GM19238 (cell line): ENCODE data around the gene COMMD1.
A peak's percentile ranks its signal among the peaks of the same experiment; 100 is the strongest.
"Not testable (repeated sequence)": the region's sequence is repeated elsewhere in the genome, so short reads cannot be mapped to it uniquely, and the experiment has no call there.

Source experiments
- DNase-seq: peaks from one replicate; pipeline ENCODE4 v3.0.0; 2011; ENCODE audit warnings: low spot score; ENCODE audit not compliant: insufficient read length

The COMMD1 gene

DNA sequence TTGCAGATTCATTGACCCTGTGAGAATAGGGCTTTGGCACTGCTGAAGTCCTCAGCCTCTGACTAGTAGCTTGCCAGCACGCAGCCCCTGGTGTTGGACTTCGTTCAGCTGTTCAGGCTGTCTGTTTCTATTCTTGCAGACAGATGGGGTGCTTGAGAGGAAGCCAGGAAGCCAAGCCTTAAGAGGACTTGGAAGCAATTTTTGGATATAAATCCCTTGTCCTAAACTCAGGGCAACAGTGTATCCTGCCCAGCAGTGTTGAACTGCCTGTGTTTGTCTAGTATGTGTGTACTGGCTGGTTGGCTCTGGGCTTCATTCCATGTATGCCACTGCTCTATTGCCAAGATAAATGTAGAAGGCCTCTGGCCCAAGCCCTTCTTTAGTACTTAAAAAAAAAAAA, 108.6 kb downstream of the COMMD1 start:
- DNase-seq: no peak

DNA sequence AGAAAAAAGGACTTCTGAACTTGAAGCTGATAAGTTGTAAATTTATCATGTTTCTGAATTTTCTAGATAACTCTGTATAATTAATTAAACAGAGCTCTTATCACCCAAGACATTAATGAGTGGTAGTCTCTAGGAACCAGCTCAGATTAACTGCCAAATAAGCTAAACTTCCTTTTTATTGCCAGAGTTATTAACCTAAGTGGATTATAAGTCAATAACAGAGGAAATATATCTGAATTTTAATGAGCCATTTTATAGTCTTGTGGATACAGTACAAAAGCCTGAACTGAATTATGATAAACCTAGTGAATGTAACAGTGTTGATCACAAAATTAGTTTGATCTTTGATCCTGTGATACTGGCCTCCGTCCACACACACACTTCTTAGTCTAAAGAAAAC, 111.5 kb downstream of the COMMD1 start:
- no peak for DNase-seq

DNA sequence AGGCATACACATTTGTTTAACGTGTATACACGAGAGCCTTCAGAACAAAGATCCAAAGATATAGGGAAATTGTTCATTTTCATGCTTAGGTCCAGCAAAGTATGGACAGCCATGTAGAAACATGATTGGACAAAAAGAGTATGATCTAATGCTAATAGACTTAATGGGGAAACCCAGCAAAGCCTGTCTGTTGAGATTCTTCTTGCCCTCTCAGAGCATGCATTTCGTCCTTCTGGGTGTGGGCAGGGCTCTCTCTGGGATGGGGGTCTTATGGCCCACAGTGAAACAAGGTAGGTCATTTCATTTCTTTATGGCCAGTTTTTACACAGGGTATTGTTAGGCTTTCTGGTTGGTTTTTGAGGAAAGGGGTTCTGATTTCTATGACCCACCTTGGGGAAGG, 124.4 kb downstream of the COMMD1 start:
- no peak for DNase-seq

DNA sequence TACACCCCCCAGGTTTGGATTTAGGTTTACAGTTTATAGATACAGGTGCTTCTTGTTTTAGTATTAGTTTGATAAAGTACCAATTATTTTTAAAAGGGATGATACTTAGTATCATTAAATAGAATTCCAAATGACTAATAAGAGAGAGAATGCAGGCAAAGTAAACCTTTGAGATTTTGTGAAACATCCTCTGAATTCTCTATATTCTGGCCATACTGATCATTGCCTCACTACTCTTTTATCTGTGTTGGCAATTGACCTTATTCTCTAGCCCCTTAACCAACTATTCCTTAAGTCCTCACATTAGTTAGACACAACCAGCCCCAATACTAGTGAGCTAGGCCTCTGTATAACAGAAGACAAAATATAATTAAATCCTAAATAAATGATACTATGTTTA, 125.4 kb downstream of the COMMD1 start:
- no peak for DNase-seq

DNA sequence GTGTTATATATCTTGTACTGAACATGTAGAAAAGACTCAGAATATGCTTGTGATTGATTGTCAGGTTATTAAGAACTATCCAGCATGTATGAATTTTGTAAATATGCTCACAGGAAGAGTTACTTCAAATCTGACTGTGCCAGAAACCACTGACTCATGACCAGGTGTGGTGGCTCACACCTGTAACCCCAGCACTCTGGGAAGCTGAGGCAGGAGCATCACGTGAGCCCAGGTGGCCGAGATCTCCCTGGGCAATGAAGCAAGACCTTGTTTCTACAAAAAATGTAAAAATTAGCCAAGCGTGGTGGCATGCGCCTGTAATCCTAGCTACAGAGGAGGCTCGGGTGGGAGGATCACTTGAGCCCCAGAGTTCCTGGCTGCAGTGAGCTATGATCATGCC, 126.6 kb downstream of the COMMD1 start:
- DNase-seq: no peak

DNA sequence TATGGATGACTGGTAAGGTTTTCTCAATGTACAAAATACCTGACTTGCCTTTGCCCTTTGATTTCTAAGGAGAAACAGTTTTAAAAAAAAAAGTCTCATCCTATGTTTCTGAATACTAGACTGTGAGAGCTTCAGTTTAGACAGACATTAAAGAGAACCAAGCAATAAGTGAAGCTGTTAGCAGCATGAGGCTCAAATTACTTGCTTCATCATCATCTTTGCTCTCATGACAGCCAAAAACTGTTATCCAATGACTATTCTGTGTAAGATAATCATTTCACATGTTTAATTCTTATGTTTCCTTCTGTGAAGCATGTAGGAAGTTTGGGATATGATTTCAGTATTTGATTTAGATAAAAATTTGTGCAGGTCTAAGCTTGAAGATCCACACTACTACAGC, 129.2 kb downstream of the COMMD1 start:
- DNase-seq: no peak

DNA sequence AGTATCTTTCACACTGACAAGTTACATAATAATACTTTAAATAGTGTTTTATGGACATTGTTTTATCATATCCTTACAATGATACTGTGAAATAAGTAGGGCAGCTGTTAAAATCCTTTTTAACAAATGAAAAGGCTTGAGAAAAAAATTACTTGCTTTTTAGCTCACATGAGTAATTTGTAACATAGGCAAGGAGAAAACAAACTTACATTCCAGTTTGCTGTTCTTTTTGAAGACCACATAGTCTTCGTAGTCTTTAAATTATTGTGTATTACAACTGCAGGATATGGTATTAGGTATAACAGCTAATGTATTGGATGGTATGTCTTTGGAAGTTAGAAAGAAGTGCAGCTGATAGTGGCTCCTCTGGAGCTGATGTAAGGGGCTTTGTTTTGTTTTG, 130.8 kb downstream of the COMMD1 start:
- DNase-seq: no peak

DNA sequence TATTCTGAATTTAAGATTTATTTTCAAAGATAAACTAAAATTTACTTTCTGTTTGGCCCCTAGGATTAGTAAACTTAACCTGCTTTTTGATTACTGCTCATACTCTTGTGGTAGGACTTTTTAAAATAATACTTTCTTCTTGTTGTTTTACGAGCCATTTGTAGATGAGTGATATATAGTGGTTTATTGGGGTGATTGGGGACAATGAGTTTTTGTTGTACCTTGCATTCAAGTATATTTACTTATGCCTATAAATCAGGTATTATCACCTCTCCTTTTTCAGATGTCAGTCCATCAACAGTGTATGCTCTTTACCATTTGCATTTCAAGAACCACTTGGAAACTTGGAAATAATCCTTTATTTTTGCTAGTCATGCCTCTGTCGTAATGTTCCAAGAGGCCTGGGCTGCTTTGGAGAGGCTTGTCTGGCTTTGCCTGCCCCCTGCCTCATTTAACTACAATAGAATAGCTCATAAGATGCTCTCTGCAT, 131.3 kb downstream of the COMMD1 start:
- DNase-seq: no peak

DNA sequence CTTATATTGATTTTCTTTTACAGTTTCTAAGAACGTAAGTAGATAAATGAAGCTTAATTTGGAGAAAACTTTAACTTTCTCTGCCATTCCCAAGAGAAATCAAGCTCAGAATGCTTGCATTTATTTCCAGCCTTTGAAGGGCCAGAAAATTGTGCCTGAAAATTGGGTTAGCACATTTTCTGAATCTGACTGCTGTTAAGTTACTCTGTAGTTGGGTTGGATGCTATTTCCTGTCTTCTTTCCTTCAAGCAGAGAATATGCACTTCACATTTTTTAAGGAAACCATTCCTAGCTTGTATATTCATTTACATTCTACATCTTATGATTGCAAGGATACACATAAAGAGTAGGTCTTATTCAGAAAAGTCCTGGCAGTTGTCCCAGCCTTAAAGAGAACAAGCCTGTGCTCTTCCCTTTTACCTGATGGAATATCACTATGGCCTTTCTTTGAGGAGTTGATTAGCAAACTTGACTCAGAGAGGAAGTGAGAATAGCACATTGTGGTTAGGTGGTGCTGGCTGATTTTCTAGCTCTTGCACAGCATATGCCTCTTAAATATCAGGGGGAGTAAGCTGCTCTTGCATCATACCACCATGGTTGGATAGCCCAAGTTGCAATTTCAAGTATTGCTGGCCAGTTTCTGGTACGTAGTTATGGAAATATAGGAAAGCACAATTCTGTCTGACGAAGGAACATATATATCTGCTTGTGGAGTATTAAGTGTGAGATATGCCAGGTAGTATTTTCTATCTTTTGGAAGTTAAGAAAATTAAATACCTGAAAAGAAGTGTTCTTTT, 133.7 kb downstream of the COMMD1 start:
- DNase-seq: peak; percentile 69

DNA sequence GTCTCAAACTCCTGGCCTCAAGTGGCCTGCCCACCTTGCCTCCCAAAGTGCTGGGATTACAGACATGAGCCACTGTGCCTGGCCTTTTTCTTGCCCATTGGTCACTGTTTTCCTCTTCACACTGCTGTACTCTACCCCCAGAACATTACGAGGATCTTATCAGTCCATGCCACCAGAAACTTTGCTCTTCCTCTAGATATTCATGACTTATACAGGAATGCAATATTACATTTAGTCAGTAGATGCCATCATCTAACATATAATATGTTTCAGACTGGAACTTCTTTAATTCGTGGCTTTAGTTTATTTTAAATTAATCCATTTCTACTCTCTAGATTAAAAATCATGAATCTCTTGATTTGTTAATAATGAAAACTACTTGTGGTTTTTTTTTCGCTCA, 135.5 kb downstream of the COMMD1 start:
- DNase-seq: no peak

DNA sequence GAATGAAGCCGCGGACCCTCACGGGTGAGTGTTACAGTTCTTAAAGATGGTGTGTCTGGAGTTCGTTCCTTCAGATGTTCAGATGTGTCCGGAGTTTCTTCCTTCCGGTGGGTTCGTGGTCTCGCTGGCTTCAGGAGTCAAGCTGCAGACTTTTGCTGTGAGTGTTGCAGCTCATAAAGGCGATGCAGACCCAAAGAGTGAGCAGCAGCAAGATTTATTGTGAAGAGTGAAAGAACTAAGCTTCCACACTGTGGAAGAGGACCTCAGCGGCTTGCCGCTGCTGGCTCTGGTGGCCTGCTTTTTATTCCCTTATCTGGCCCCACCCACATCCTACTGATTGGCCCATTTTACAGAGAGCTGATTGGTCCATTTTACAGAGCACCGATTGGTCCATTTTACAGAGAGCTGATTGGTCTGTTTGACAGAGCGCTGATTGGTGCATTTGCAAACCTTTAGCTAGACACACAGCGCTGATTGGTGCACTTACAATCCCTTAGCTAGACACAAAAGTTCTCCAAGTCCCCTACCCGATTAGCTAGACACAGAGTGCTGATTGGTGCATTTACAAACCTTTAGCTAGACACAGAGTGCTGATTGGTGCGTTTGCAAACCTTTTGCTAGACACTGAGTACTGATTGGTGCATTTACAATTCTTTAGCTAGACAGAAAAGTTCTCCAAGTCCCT, 136.4 kb downstream of the COMMD1 start:
- DNase-seq: not testable (repeated sequence)

DNA sequence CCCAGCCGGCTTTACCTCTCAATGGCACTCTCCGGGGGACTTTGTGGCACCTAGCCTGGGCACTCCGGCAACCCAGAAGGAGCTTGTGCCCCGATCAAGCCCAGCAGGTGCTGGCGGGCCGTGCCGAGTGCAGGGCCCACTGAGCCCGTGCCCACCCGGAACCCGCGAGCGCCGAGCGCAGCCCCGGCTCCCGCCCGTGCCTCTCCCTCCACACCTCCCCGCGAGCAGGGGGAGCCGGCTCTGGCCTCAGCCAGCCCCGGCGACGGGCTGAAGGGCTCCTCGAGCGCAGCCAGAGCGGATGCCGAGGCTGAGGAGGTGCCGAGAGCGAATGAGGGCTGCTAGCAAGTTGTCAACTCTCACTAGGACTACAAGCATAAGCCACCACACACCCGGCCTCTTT, 136.9 kb downstream of the COMMD1 start:
- no peak for DNase-seq

DNA sequence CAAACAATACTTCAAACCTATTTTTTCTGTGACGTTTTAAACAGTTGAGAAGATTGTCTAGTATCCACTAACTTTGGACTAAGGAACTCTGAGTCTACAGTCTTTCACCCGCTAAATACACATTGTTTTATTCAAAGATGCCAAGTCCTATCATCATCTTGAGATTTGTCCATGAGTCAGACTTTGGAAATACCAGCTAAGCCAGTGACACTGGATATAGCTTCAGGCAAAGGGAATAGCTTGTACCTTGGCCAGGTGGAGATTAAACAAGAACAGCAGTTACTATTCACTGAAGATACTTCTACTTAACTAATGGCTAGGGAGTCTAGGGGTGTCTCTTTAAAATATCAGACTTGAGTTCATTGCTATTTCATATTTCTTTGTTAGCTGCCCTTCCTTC, 137.5 kb downstream of the COMMD1 start:
- no peak for DNase-seq

DNA sequence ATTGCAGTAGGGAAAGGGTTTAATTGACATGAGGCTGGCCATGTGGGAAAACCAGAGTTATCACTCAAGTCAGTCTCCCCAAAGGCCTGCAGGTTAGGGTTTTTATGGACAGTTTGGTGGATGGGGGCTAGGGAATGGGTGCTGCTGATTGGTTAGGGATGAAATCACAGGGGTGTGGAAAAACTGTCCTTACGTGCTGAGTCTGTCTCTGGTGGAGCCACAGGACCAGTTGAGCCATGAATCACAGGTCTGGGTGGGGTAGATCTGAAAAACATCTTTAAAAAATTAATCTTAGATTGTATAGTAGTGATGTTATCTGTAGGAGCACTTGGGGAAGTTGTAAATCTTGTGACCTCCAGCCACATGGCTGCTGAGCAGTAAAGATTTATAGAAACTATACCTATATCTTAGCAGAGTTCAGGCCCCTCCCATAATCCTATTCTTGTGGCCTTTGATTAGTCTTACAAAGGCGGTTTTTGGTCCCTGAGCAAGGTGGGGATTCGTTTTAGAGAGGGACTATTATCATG, 139.6 kb downstream of the COMMD1 start:
- DNase-seq: no peak

DNA sequence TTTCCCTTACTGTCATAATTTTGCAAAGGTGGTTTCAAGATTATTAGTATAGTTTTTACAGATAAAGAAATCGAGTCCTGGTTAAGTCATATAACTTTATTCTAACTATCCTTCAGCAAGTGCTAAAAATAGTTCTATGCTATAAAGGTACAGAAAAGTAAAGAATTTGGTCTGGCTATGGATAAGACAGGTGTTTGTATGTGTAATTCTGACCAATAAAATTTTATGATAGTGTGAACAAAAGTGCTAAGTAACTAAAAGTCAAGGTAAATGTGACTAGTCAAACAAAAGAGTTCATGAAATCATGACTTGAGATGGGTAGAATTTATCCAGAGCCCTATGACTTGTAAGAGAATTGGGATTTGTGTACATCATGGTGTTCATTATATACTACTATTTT, 140.7 kb downstream of the COMMD1 start:
- DNase-seq: no peak

DNA sequence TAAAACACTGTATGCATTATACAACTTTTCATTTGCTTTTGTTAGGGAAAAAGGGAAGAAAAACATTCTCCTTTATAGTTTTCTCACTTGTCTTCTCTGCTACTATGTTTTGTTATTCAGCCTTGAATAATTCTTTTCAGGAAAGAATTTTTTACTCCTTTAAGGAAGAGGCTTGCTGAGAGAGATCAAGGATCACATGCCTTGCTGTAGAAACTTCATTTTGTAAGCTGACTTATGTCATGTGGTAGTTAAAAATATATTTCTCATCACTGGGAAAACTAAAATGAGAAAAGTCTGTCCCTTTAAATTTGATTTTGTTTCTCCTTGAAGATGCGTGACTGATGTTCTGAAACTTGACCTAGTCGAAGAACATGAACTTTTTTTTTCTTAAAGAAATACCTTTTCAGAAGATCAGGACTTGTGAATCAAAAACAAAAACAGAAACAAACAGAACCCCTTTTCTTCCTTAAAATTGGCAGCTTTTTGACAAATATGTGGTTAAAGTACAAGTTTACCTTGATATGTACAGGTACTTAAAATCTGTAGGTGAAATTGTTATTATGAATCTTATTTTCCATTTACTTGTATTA, 145.1 kb downstream of the COMMD1 start:
- no peak for DNase-seq

DNA sequence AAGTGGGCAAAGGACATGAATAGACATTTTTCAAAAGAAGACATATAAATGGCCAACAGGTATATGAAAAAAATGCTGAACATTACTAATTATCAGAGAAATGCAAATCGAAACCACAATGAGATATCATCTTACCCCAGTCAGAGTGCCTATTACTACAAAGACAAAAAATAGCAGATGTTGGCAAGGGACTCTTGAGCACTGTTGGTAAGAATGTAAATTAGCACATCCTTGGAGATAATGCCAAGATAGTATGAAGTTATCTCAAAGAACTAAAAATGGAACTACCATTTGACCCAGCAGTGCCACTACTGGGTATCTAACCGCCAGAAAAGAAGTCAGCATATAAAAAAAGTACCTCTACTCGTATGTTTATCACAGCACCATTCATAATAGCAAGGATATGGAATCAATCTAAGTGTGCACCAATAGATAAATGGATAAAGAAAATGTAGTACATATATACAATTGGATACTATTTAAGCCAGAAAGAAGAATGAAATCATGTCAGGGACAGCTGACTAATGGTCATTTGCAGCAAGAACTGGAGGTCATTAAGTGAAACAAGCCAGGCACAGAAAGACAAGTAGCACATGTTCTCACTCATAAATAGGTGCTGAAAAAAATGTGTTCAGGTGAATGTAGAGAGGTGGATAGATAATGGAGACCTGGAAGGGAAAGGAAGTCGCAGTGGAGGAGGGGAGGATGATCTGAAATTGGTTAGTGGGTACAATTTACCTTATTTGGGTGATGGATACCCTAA, 148.7 kb downstream of the COMMD1 start:
- no peak for DNase-seq

DNA sequence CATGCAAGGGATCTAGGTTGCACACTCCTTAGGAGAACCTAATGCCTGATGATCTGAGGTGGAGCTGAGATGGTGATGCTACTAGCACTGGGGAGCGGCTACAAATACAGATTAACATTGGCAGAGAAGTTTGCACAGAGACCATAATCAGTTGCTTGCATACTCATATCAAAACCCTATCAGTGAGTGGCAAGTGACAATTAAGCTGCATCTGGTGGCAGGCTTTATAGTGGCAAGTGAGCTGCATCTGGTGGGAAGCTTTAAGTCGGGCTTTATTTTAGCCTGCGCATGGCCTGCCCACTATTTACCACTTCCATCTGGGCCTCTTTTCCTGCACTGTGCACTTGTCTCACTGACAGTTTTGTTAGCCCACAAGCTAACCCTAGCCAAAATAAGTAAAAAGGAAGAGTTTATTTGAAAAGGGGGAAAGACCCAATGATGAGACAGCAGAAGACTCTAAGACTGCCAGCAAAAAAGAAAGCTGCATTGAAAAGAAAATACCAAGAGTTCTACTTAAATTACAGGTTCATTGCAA, 149.5 kb downstream of the COMMD1 start:
- no peak for DNase-seq

DNA sequence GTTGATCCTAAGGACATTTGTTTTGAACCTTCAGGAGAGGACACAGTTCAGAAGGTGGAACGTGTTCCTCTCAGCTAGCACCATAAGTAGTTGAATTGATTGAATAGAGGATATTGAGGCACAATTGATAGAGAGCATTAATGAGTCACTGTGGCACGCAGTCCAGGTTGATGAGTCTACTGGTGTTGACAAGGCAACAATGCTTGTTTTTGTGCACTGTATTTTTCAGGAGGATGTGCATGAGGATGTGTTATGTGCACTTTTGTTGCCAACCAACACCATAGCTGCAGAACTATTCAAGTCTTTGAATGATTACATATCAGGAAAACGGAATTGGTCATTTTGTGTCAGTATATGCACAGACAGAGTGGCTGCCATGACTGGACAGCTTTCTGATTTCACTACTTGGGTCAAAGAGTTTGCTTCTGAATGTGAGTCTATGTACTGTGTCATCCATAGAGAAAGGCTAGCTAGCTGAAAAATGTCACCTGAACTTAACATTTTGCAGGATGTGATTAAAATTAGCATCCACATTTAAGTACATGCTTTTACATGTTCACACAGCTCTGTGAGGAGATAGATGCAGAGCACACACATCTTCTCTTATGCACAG, 150.4 kb downstream of the COMMD1 start:
- DNase-seq: no peak

DNA sequence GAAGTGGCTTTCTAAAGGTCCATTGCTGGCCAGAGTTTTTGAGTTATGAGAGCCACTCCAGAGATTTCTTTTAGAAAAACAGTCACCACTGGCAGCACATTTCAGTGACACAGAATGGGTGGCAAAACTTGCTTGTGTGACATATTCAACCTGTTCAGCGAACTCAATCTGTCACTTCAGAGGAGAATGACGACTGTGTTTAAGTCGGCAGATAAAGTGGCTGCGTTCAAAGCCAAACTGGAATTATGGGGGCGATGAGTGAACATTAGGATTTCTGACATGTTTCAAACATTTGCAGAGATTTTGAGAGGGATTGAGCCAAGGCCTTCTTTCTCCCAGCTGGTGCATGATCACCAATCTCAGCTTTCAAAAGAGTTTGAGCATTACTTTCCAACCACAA, 150.9 kb downstream of the COMMD1 start:
- no peak for DNase-seq

DNA sequence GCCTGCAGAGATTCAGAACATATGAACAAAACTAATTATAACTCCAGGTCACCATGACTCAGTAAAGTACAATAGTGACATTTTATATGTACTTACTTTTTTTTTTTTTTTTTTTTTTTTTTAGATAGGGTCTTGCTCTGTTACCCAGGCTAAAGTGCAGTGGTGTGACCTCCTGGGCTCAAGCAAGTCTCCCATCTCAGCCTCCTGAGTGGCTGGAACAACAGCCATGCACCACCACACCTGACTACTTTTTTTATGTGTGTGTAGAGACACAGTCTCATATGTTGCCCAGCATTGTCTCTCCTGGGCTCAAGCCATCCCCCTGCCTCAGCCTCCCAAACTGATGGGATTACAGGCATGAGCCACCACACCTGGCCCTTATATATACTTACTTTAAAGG, 159.8 kb downstream of the COMMD1 start:
- DNase-seq: no peak
